Peyer's patch (tissue), 4 donors: ENCODE data around the gene NME7.

Experiments used
- CTCF ChIP-seq, 6 experiments: fragments of 450-650 bp in 4 of 6; fragments of 200-600 bp in 2 of 6; sonication (generic) in 1 of 6; IDR thresholded peaks; one replicate each; pipeline ENCODE4 v1.5.1; 2017 to 2019; ENCODE audit warnings: antibody characterized with exemption in 6 of 6, mild to moderate bottlenecking in 3 of 6, moderate library complexity in 1 of 6
- POLR2A ChIP-seq, 2 donors: fragments of 450-650 bp; IDR thresholded peaks; one replicate each; pipeline ENCODE4 v1.5.1; 2017; ENCODE audit warnings: antibody characterized with exemption in 2 of 2, mild to moderate bottlenecking in 2 of 2, moderate library complexity in 2 of 2

GRCh38 chr1:169141356-169141755 is 226.2 kb downstream of the NME7 start:
- no peak for TF ChIP-seq POLR2A (IDR thresholded peaks at IDR 0.05)
- TF ChIP-seq CTCF (IDR thresholded peaks at IDR 0.05) = no peak
